PFSK-1 (cell line): Measurements from ENCODE around the gene RAP1GAP.
A peak's percentile ranks its signal among the peaks of the same experiment; 100 is the strongest.

Experiments used
- POLR2AphosphoS5 ChIP-seq: IDR thresholded peaks from 2 replicates; pipeline ENCODE4 v1.6.1; 2012; ENCODE audit warnings: low read depth, mild to moderate bottlenecking, control low read depth, low read length, moderate library complexity
- REST ChIP-seq, 2 experiments: IDR thresholded peaks; 2 replicates each; pipeline versions ENCODE4 v1.6.1 to v1.8.0; 2011 to 2012; ENCODE audit warnings: low read depth in 2 of 2, low read length in 2 of 2, control low read depth in 1 of 2, inconsistent platforms in 1 of 2, mild to moderate bottlenecking in 1 of 2, moderate library complexity in 1 of 2; ENCODE audit not compliant: insufficient read depth in 1 of 2
- SIN3A ChIP-seq: IDR thresholded peaks from 2 replicates; pipeline ENCODE4 v1.6.1; 2012; ENCODE audit warnings: mild to moderate bottlenecking, low read length, moderate library complexity, borderline replicate concordance; ENCODE audit not compliant: insufficient read depth
- TAF1 ChIP-seq: IDR thresholded peaks from 2 replicates; pipeline ENCODE4 v1.6.1; 2012; ENCODE audit warnings: low read length, control low read depth, borderline replicate concordance; ENCODE audit not compliant: insufficient read depth

GRCh38 chr1:21573971-21574465, 95.1 kb downstream of the RAP1GAP start:
- TF ChIP-seq POLR2AphosphoS5: no peak
- TF ChIP-seq SIN3A: no peak
- no peak for TF ChIP-seq TAF1
- TF ChIP-seq REST (IDR thresholded peaks at IDR 0.05; ENCODE audit: insufficient read depth in 1 of 2, low read depth in 2 of 2, low read length in 2 of 2): 0 out of 4 replicates have a peak, but pooled peaks of 1 of the 2 experiments have one; percentile 48
